Effector CD8-positive, alpha-beta T cell (primary cell): Measurements from ENCODE around the gene SLPI.

Experiments used
- DNase-seq: peaks from one replicate; lab custom pipeline; 2025; lab: John Stamatoyannopoulos, UW
- total RNA-seq, 4 experiments: gene quantifications; one replicate each; lab custom pipeline; 2026; lab: John Stamatoyannopoulos, UW

The SLPI gene
- total RNA-seq = 0 to 0.54 (median 0) reads per million in 4 experiments

GRCh38 chr20:45254383-45255262, at the start of gene SLPI:
SLPI (minus strand) TSS chr20:45254564; CDS start chr20:45254543, 21 bp downstream.
- no peak for DNase-seq

GRCh38 chr20:45303586-45304463, 49.5 kb upstream of the SLPI start:
- no peak for DNase-seq

DNA sequence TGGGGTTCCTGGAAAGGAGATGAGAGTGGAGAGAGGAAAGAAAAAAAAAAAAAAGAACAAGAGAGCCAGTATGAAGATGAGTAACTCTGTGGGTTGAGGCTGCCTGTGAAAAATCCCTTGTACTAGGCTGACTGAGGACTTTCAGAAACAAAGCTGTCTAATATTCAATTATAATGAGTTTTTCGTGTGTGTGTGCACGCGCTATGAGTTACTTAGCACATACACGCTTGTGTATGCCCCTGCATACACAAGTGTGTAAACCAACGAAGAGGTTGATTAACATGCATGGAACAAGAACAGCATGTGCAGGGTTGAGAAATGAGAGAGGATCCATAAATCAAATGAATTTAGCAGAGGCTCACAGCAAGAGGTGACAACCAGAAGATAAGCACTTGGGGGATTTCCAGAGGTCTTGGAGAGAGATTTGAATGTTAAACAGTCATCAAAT, 47.5 kb upstream of the SLPI start:
- DNase-seq = no peak

DNA sequence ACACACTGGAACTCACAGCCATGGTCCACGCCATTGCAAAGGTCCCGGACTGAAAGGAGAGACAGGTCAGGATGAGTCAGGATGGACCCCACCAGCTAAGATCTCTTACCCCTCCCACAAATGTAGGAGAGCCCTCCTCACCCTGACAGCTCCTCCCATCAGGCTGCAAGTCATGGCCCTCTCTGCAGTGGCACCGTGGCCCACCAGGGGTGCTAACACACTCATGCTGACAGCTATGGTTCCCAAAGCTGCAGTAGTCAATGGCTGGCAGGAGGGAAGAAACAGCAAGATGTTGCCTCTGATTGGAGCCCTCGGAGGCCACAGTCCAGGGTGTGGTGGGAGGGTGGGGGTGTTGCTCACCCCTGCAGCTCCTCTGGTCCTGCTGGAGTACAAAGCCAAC, 46.6 kb upstream of the SLPI start:
- no peak for DNase-seq

GRCh38 chr20:45299786-45300185, 45.4 kb upstream of the SLPI start:
- no peak for DNase-seq

- DNase-seq = no peak
Observed at GRCh38 chr20:45297786-45298497, 43.6 kb upstream of the SLPI start.

DNA sequence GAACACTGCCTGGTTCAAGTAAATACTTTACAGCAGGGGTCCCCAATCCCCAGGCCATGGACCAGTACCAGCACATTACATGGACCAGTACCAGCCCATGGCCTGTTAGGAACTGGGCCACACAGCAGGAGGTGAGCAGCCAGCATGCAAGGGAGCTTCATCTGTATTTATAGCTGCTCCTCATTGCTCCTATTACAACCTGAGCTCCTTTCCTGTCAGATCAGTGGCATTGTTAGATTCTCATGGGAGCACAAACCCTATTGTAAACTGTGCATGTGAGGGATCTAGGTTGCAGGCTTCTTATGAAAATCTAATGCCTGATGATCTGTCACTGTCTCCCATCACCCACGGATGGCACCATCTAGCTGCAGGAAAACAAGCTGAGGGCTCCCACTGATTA, 40.3 kb upstream of the SLPI start:
- DNase-seq = no peak

GRCh38 chr20:45294003-45294368, 39.6 kb upstream of the SLPI start:
- DNase-seq = no peak

DNA sequence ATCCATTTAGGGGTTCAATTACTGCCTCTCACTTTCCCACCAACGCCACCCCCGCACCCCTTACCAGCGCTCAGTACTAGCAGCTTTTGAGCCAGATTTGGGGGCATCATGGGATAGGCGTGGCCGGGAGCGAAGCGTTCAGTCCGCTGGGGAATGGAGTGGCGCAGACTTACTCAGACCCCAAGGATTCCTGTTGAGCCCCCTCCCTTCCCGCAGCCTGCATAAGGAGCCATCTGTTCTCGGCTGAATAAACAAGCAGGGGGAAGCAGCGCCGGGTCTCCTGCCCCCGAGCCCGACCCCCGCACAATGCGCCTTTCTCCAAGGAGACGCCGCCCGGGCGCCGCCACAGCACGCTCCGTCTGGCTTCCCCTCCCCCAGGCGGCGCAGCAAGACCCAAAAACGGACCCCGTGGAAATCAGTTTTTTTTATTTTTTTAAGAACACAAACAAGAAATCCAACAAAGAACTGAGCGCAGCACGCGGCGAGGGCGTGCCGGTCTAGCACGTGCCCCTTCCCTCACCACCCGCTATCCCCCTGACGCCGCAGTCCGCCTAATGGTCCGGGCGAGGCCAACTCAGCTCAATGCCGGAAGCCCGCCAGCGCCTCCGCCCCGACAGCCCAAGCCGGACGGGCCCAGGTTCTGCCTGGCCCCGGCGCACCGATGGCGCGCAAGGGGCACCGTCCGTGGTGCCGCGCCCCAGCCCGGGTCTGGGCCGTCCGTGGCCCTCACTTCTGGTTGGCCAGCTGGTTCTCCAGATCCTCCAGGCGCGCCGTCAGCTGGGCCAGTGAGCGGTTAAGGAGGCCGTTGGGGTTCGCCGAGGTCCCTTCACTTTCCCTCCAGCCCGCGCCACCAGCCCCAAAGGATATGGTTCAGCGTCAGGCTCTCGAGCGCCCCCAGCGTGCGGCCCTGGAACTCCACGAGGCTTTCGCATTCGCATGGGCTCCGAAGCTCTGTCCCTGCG, 39.0 kb upstream of the SLPI start:
- DNase-seq = peak; percentile 47

- no peak for DNase-seq
Observed at GRCh38 chr20:45292343-45292742, 38.0 kb upstream of the SLPI start.

GRCh38 chr20:45291526-45291925, 37.2 kb upstream of the SLPI start:
- no peak for DNase-seq

GRCh38 chr20:45290677-45291355, 36.5 kb upstream of the SLPI start:
- peak; percentile 49 for DNase-seq

DNA sequence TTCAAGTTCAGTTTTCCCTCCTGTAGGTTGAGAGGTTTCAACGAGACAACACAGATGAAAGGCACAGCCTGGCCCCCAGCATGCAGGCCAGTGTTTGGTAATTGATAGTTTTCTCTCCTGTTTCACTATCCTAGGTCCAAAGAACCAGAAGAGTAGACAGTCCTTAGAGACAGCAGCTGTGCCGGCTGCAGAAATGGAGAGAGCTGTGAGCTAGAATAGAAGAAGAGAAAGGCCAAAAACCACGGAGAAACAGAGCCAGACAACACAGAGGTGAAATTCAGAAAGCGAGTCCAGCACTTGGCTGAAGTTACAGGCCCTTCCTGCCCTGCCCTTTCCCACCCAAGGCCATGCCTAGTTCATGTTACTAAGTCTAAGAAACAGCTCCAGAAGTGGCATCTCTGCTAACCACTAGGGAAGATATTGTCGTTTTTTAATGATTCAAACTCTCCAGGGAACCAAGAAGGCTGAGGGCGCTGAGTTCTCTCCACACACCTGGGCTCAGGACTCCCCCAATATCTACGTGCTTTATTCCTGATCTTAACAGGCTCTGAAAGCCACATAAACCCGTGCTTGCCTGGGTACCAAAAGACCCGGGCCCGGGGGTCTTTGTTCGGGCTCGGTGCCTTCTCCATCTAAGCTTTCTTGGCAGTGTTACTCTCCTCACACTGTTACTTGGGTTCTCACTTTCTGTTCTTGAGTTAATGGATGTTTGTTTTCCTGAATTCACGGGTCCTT, 35.7 kb upstream of the SLPI start:
- DNase-seq = no peak

DNA sequence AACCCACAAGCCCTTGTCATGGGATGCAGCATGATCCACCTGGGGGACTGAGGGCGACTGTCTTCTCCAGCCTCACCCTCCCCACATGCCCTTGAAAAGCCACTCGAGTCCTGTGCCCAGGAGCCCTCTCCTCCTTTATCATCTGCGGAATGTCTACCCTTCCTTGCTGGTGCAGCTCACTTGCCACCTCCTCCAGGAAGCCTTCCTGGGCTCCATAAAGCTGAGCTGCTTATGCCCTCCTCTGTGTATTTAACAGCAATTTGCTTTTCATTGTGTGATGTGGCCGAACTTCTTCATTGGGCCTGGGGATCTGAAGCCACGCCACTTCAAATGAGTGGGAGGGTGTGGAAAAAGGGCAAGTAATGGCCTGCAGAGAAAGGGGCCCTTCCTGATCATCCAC, 34.5 kb upstream of the SLPI start:
- DNase-seq = no peak

- DNase-seq = no peak
Observed at GRCh38 chr20:45288376-45288775, 34.0 kb upstream of the SLPI start.

- no peak for DNase-seq
Observed at GRCh38 chr20:45283551-45284057, 29.2 kb upstream of the SLPI start.

DNA sequence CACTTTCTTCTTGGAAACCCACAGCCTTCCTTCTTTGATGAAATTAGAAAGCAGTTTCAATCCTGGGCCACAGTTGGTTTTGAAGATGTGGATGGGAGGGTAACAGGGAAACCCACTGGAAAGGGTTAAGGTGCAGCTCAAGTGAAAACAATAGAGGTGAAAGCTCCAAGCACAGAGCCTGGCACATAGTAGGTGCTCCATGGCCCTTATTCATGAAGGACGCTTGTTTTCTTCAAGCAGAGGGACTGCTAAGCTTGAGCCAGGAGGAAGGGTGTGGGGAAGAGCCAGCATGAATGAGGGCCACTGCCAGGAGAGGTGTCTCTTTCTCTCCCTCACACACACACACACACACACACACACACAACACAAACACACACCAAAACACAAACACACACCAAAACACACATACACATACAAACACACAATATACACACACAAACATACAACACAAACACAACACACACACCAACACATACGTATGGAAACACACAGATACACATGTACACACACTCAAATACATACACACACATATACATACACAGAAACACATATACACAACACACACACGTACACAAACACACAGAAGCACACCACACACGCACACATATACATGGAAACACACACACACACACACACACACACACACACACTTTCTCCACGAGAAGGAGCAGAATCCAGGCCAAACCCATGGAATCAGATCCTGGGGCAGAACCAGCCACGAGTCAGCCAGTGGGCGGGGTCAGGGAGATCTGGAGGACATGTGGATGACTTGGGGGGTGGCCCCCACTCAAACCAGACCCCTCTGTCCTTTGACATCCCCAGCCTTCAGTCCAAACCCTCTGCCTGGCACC, 28.6 kb upstream of the SLPI start:
- DNase-seq = no peak

DNA sequence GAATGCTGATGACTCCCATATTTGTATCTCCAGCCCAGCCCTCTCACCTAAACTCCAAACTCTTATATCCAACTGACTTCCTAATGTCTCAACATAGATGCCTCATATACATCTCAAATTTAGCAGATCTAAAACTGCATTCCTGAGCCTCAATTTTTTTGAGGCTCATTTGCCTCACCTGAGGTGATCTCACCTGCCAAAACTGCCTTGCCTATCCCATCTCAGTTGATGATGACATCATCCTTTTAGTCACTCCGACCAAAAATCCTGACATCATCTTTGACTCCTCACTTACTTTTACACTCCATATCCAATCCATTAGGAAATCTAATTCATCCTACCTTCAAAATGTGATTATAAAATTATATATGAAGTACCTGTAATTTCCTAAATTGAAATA, 25.6 kb upstream of the SLPI start:
- DNase-seq = no peak
